Mesendoderm (in vitro differentiated cells): ENCODE data around the gene TGM5.

Experiments used
- DNase-seq: peaks from one replicate; pipeline ENCODE4 v3.0.0; 2013
- H2AK5ac ChIP-seq: 2 replicates; pipeline ENCODE4 v1.6.1; 2013; ENCODE audit warnings: low read length, inconsistent platforms
- H2BK120ac ChIP-seq: 2 replicates; pipeline ENCODE4 v1.6.1; 2013; ENCODE audit warnings: low read depth, mild to moderate bottlenecking, low read length, moderate library complexity, mixed read lengths
- H2BK15ac ChIP-seq: replicated peaks from 2 replicates; pipeline ENCODE4 v1.6.1; 2013; ENCODE audit warnings: low read depth, mild to moderate bottlenecking, moderate library complexity
- H2BK5ac ChIP-seq: 2 replicates; pipeline ENCODE4 v1.6.1; 2013; ENCODE audit warnings: low read length, inconsistent platforms
- H3K18ac ChIP-seq: 2 replicates; pipeline ENCODE4 v1.6.1; 2013; ENCODE audit warnings: mild to moderate bottlenecking, low read length, mixed read lengths
- H3K23ac ChIP-seq: one replicate; pipeline ENCODE4 v1.6.1; 2013; ENCODE audit warnings: low read length
- H3K27ac ChIP-seq: 2 replicates; pipeline ENCODE4 v1.5.1; 2013; ENCODE audit warnings: low read depth, mild to moderate bottlenecking, inconsistent platforms, low read length, moderate library complexity
- H3K27me3 ChIP-seq: 2 replicates; pipeline ENCODE4 v1.6.1; 2013; ENCODE audit warnings: low read length, control low read depth, mild to moderate bottlenecking, inconsistent platforms; ENCODE audit not compliant: insufficient read depth, poor library complexity
- H3K36me3 ChIP-seq: 2 replicates; pipeline ENCODE4 v1.6.1; 2013; ENCODE audit warnings: low read length, inconsistent platforms; ENCODE audit not compliant: control insufficient read depth, insufficient read depth
- H3K4ac ChIP-seq: one replicate; pipeline ENCODE4 v1.6.1; 2013; ENCODE audit warnings: low read depth, mild to moderate bottlenecking, low read length, moderate library complexity
- H3K4me1 ChIP-seq: 2 replicates; pipeline ENCODE4 v1.6.1; 2013; ENCODE audit warnings: low read depth, low read length, inconsistent platforms; ENCODE audit not compliant: control insufficient read depth
- H3K4me2 ChIP-seq: 2 replicates; pipeline ENCODE4 v1.6.1; 2013; ENCODE audit warnings: low read length
- H3K4me3 ChIP-seq: 2 replicates; pipeline ENCODE4 v1.5.1; 2013; ENCODE audit warnings: mild to moderate bottlenecking, low read length
- H3K56ac ChIP-seq: one replicate; pipeline ENCODE4 v1.6.1; 2013; ENCODE audit warnings: low read length
- H3K79me1 ChIP-seq: 2 replicates; pipeline ENCODE4 v1.6.1; 2013; ENCODE audit warnings: low read length, inconsistent platforms
- H3K79me2 ChIP-seq: 2 replicates; pipeline ENCODE4 v1.6.1; 2013; ENCODE audit warnings: mild to moderate bottlenecking, low read length; ENCODE audit not compliant: control insufficient read depth, insufficient read depth
- H3K9ac ChIP-seq: 2 replicates; pipeline ENCODE4 v1.6.1; 2013; ENCODE audit warnings: low read length, inconsistent platforms
- H4K5ac ChIP-seq: one replicate; pipeline ENCODE4 v1.6.1; 2013; ENCODE audit warnings: low read length
- H4K8ac ChIP-seq: one replicate; pipeline ENCODE4 v1.6.1; 2013; ENCODE audit warnings: low read depth, mild to moderate bottlenecking, control low read depth, low read length, moderate library complexity
- WGBS: extraction: QIAGEN DNeasy Blood & Tissue Kit; methylation state at CpG from one replicate; pipeline ENCODE4 v1.1.7; 2013; ENCODE audit warnings: low lambda C conversion rate, missing lambda C conversion rate; ENCODE audit not compliant: insufficient coverage; ENCODE audit errors: extremely low coverage; 5-methylcytosine and 5-hydroxymethylcytosine counted together

TGM5 gene

DNA sequence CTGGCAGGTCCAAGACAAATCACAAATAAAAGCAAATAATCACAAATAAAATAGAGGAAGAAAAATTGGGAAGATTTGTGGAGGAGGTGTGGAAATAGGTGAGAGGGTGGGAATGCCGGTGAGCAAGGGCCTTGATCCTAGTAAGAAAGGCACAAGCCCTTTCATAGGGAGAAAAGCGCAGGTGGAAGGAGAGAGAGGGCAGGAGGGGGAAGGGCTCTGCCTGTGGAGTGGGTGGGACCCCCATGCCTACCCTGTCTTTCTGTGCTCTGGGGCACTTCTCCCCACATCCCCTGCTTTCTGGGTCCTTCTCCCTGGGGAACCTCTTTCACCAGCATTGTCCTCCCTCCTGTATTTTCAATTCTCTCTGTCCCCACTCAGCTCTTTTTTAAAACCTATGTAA, 711 bp upstream of the TGM5 start:
- Histone ChIP-seq H4K8ac (no peak overlapping the region), H3K4me2 (no peak overlapping the region), H3K4me1 (no peaks in the 10 kb centered on the region), H3K9ac (no peak overlapping the region), H2BK15ac (no peak overlapping the region), H2BK5ac (no peak overlapping the region), H3K27ac (no peak overlapping the region), H3K27me3 (no peaks in the 10 kb centered on the region), H4K5ac (no peak overlapping the region), H3K4me3 (no peak overlapping the region), H3K18ac (no peak overlapping the region), H3K79me1 (no peaks in the 10 kb centered on the region), H2BK120ac (no peak overlapping the region), H3K56ac (no peak overlapping the region), H3K4ac (no peak overlapping the region), H3K36me3 (no peaks in the 10 kb centered on the region), H3K23ac (no peak overlapping the region), H2AK5ac (no peak overlapping the region), H3K79me2 (no peaks in the 10 kb centered on the region)
- DNase-seq, result no peak
- no CpG with 5 or more reads among the region's 2 CpGs for WGBS

DNA sequence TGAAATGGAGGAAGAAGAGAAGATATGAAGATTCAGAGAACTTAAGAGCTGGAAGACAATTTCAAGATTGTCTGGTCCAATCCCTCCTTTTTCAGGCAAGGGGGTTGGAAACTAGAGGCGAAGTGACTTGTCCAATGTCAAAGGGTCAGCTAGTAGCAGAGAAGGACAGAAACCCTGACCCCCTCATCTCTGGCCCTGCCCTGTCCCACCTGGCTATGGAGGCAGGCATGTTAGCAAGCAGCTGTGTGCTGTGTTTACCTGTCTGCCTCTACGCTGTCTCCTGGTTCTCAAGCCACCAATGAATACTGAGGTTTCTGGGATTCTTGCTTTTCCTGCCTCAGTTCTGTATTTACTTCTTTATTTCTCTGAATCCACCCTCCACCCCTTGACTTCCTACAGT, 342 bp downstream of the TGM5 start:
- Histone ChIP-seq H3K4ac (no peak overlapping the region), H3K4me2 (no peak overlapping the region), H3K79me1 (no peaks in the 10 kb centered on the region), H2AK5ac (no peak overlapping the region), H3K23ac (no peak overlapping the region), H3K27me3 (no peaks in the 10 kb centered on the region), H3K9ac (no peak overlapping the region), H3K4me1 (no peaks in the 10 kb centered on the region), H3K79me2 (no peaks in the 10 kb centered on the region), H4K8ac (no peak overlapping the region), H3K4me3 (no peak overlapping the region), H3K27ac (no peak overlapping the region), H2BK120ac (no peak overlapping the region), H3K36me3 (no peaks in the 10 kb centered on the region), H3K18ac (no peak overlapping the region), H2BK15ac (no peak overlapping the region), H3K56ac (no peak overlapping the region), H2BK5ac (no peak overlapping the region), H4K5ac (no peak overlapping the region)
- WGBS, result no CpG with 5 or more reads among the region's 2 CpGs
- DNase-seq, result no peak

DNA sequence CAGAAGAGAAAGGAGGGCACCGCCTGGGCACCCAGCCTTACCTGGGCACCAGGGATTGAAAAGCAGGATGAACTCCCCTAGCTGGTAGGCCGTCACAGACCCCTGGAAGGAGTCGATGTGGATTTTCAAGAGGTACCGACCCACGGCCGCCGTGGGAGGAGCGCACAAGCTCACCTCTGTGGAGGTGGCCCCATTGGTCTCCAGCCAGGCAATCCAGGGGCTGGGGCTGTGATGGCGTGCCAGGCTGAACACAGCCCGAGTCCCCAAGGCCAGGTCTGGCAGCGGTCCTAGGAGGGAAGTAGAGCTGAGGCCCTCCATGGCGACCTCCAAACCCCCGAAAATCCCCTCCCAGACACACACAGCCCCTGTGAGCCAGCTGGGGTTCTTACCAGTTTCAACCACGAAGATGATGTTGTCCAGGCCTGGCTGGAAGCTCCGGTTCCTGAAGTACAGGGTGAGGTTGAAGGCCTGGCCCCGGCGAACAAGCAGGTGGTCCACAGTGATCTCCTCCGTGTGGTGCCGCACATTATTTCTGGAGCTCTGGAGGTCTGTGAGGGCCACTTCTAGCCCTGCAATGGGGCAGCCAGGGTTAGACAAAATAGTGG, 6.6 kb downstream of the TGM5 start:
- no peaks in the 10 kb centered on the region for H3K79me1 ChIP-seq
- no peaks in the 10 kb centered on the region for H3K4me1 ChIP-seq
- H3K27ac ChIP-seq, result no peak overlapping the region
- whole genome bisulfite sequencing, result no CpG with 5 or more reads among the region's 19 CpGs
- no peak overlapping the region for H4K8ac ChIP-seq
- no peak overlapping the region for H3K9ac ChIP-seq
- no peaks in the 10 kb centered on the region for H3K79me2 ChIP-seq
- H3K4me3 ChIP-seq, result no peak overlapping the region
- no peak overlapping the region for H4K5ac ChIP-seq
- DNase-seq, result no peak
- H2BK15ac ChIP-seq, result no peak overlapping the region
- H3K36me3 ChIP-seq, result no peaks in the 10 kb centered on the region
- no peak overlapping the region for H3K4ac ChIP-seq
- H3K27me3 ChIP-seq, result no peaks in the 10 kb centered on the region
- H2BK5ac ChIP-seq, result no peak overlapping the region
- no peak overlapping the region for H3K4me2 ChIP-seq
- H3K56ac ChIP-seq, result no peak overlapping the region
- H3K18ac ChIP-seq, result no peak overlapping the region
- H3K23ac ChIP-seq, result no peak overlapping the region
- H2BK120ac ChIP-seq, result no peak overlapping the region
- H2AK5ac ChIP-seq, result no peak overlapping the region

DNA sequence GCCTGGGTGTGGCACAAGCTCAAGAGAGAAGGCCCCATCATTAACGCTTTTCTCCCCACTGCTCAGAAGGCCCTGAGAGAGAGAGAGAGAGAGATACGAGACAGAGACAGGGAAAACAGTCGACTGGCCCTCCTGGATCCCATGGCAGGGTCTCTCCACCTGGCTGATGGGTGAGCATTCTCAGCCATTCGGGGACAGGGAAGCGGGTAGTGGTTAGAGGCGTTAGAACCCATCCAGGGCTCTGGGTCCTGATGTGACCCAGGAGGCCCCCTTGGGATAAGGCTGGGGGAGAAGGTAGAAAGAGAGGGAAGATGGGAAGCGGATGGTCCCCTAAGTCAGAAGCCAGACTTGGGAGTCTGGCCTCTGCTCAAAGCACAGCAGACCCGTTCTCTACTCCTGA, 7.9 kb downstream of the TGM5 start:
- H3K79me1 ChIP-seq, result no peaks in the 10 kb centered on the region
- no peak overlapping the region for H3K56ac ChIP-seq
- no peak for DNase-seq
- no CpG with 5 or more reads among the region's 8 CpGs for WGBS
- no peak overlapping the region for H3K27ac ChIP-seq
- H3K4me3 ChIP-seq, result no peak overlapping the region
- H3K9ac ChIP-seq, result no peak overlapping the region
- H3K36me3 ChIP-seq, result no peaks in the 10 kb centered on the region
- H3K4me1 ChIP-seq, result no peaks in the 10 kb centered on the region
- H3K27me3 ChIP-seq, result no peaks in the 10 kb centered on the region
- no peak overlapping the region for H2BK120ac ChIP-seq
- no peak overlapping the region for H4K8ac ChIP-seq
- no peak overlapping the region for H2BK5ac ChIP-seq
- H3K4me2 ChIP-seq, result no peak overlapping the region
- H3K23ac ChIP-seq, result no peak overlapping the region
- H2BK15ac ChIP-seq, result no peak overlapping the region
- H2AK5ac ChIP-seq, result no peak overlapping the region
- H3K79me2 ChIP-seq, result no peaks in the 10 kb centered on the region
- H3K4ac ChIP-seq, result no peak overlapping the region
- no peak overlapping the region for H3K18ac ChIP-seq
- H4K5ac ChIP-seq, result no peak overlapping the region

DNA sequence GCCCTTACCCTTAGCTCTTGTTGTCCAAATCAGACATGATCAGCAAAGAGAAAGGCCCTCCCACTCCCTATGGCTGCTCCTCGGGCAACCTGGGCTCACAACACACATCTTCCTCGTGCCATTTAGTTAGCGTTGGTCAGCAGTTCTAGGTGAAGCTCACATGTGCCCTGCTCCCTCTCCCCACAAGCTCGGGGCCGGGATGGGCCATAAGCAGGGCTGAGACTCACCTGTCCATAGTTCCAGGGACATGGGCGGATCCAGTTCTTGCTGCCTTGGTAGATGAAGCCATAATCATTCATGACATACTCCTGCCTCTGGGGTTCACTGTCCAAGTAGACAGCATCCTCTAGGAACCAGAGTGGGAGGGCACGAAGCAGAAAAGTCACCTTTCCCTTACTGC, 10.4 kb downstream of the TGM5 start:
- DNase-seq, result no peak

DNA sequence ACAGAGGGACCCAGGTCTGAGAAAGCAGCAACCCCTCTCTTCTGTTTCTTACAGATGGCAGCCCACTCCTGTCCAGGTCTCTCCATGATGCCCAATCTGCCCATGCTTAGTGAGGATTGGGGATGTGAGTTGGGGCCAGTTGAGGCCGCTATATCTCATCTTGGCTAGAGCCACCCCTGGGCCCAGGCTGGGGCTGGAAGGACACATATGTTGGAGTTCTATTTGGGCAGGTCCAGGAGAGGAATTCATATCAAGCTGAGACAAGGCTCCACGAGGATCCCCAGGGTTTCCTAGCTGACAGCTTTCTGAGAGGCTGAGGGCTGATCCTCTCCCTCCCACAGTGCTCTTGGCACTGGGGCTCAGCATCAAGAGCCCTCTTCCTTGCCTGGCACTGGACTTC, 11.4 kb downstream of the TGM5 start:
- no CpG with 5 or more reads among the region's 2 CpGs for WGBS
- Histone ChIP-seq H2BK15ac (no peak overlapping the region), H4K8ac (no peak overlapping the region), H3K4me3 (no peak overlapping the region), H3K56ac (no peak overlapping the region), H3K23ac (no peak overlapping the region), H3K27ac (no peak overlapping the region), H2BK5ac (no peak overlapping the region), H3K27me3 (no peaks in the 10 kb centered on the region), H3K4ac (no peak overlapping the region), H3K4me1 (no peaks in the 10 kb centered on the region), H3K79me2 (no peaks in the 10 kb centered on the region), H3K4me2 (no peak overlapping the region), H3K9ac (no peak overlapping the region), H2AK5ac (no peak overlapping the region), H3K36me3 (no peaks in the 10 kb centered on the region), H3K18ac (no peak overlapping the region), H4K5ac (no peak overlapping the region), H2BK120ac (no peak overlapping the region), H3K79me1 (no peaks in the 10 kb centered on the region)
- DNase-seq, result no peak

More for the DNA sequence above, 10.4 kb downstream of the TGM5 start:
- Histone ChIP-seq H3K36me3 (no peaks in the 10 kb centered on the region), H4K5ac (no peak overlapping the region), H3K18ac (no peak overlapping the region), H3K4me2 (no peak overlapping the region), H3K79me1 (no peaks in the 10 kb centered on the region), H3K4me1 (no peaks in the 10 kb centered on the region), H3K27ac (no peak overlapping the region), H4K8ac (no peak overlapping the region), H3K56ac (no peak overlapping the region), H3K79me2 (no peaks in the 10 kb centered on the region), H3K27me3 (no peaks in the 10 kb centered on the region), H3K23ac (no peak overlapping the region), H2BK5ac (no peak overlapping the region), H3K9ac (no peak overlapping the region), H2BK15ac (no peak overlapping the region), H2AK5ac (no peak overlapping the region), H2BK120ac (no peak overlapping the region), H3K4ac (no peak overlapping the region), H3K4me3 (no peak overlapping the region)
- no CpG with 5 or more reads among the region's 7 CpGs for WGBS
